H9 (cell line): Measurements from ENCODE around the gene MEDAG. TPM values are rescaled to one million over a fixed set of nuclear protein-coding genes. Genes with fewer than 3 reads are reported as not detected.

Source experiments
- DNase-seq: peaks from one replicate; pipeline ENCODE4 v3.0.0-alpha.2; 2017
- H2AFZ ChIP-seq: one replicate; pipeline ENCODE4 v1.6.1; 2013; ENCODE audit warnings: mild to moderate bottlenecking, low read length, control low read depth, moderate library complexity
- H2AK5ac ChIP-seq: 2 replicates; pipeline ENCODE4 v1.6.1; 2013; ENCODE audit warnings: low read length, control low read depth, mixed read lengths; ENCODE audit not compliant: insufficient read length
- H2BK120ac ChIP-seq: one replicate; pipeline ENCODE4 v1.6.1; 2013; ENCODE audit warnings: low read depth, mild to moderate bottlenecking, low read length, control low read depth, inconsistent platforms; ENCODE audit not compliant: poor library complexity, severe bottlenecking
- H2BK12ac ChIP-seq: 2 replicates; pipeline ENCODE4 v1.6.1; 2013; ENCODE audit warnings: low read length, control low read depth, mixed read lengths, low read depth; ENCODE audit not compliant: insufficient read length
- H2BK15ac ChIP-seq: 2 replicates; pipeline ENCODE4 v1.6.1; 2013; ENCODE audit warnings: low read depth, low read length, control low read depth
- H2BK20ac ChIP-seq: one replicate; pipeline ENCODE4 v1.6.1; 2013; ENCODE audit warnings: low read depth, mild to moderate bottlenecking, low read length, control low read depth, inconsistent platforms; ENCODE audit not compliant: poor library complexity, severe bottlenecking
- H2BK5ac ChIP-seq: 2 replicates; pipeline ENCODE4 v1.6.1; 2013; ENCODE audit warnings: low read length, control low read depth, mixed read lengths; ENCODE audit not compliant: insufficient read length
- H3K14ac ChIP-seq: 2 replicates; pipeline ENCODE4 v1.6.1; 2013; ENCODE audit warnings: low read length, control low read depth; ENCODE audit not compliant: insufficient read depth
- H3K18ac ChIP-seq: 2 replicates; pipeline ENCODE4 v1.6.1; 2013; ENCODE audit warnings: low read depth, mild to moderate bottlenecking, mixed read lengths, low read length, control low read depth; ENCODE audit not compliant: insufficient read length
- H3K23ac ChIP-seq: 2 replicates; pipeline ENCODE4 v1.6.1; 2013; ENCODE audit warnings: low read length, control low read depth, mixed read lengths, low read depth; ENCODE audit not compliant: insufficient read length
- H3K23me2 ChIP-seq: 2 replicates; pipeline ENCODE4 v1.6.1; 2013; ENCODE audit warnings: low read depth, mild to moderate bottlenecking, mixed read lengths, low read length, control low read depth; ENCODE audit not compliant: insufficient read length, poor library complexity, severe bottlenecking
- H3K27ac ChIP-seq: 2 replicates; pipeline ENCODE4 v1.5.1; 2013; ENCODE audit warnings: low read length, control low read depth, mixed read lengths, low read depth; ENCODE audit not compliant: insufficient read length
- H3K27me3 ChIP-seq: 2 replicates; pipeline ENCODE4 v1.6.1; 2013; ENCODE audit warnings: low read length, control low read depth, inconsistent platforms; ENCODE audit not compliant: insufficient read depth
- H3K4ac ChIP-seq: 2 replicates; pipeline ENCODE4 v1.6.1; 2013; ENCODE audit warnings: low read depth, mild to moderate bottlenecking, control low read depth, inconsistent platforms, low read length, moderate library complexity
- H3K4me1 ChIP-seq: 2 replicates; pipeline ENCODE4 v1.6.1; 2013; ENCODE audit warnings: low read length, control low read depth, inconsistent platforms; ENCODE audit not compliant: insufficient read depth
- H3K4me2 ChIP-seq: 2 replicates; pipeline ENCODE4 v1.6.1; 2013; ENCODE audit warnings: low read length, control low read depth, mixed read lengths; ENCODE audit not compliant: insufficient read length, insufficient read depth
- H3K56ac ChIP-seq: 2 replicates; pipeline ENCODE4 v1.6.1; 2013; ENCODE audit warnings: low read depth, mild to moderate bottlenecking, mixed read lengths, low read length, control low read depth; ENCODE audit not compliant: insufficient read length
- H3K79me1 ChIP-seq: 2 replicates; pipeline ENCODE4 v1.6.1; 2013; ENCODE audit warnings: low read depth, mild to moderate bottlenecking, moderate library complexity, low read length, control low read depth, inconsistent platforms; ENCODE audit not compliant: insufficient read depth, poor library complexity, severe bottlenecking
- H3K79me2 ChIP-seq: 2 replicates; pipeline ENCODE4 v1.6.1; 2013; ENCODE audit warnings: low read length, control low read depth, inconsistent platforms; ENCODE audit not compliant: insufficient read depth
- H3K9ac ChIP-seq: 2 replicates; pipeline ENCODE4 v1.6.1; 2013; ENCODE audit warnings: low read length, control low read depth, mixed read lengths; ENCODE audit not compliant: insufficient read length; ENCODE audit errors: extremely low read depth
- H3K9me3 ChIP-seq: one replicate; pipeline ENCODE4 v1.6.1; 2013; ENCODE audit warnings: low read depth, low read length, inconsistent platforms; ENCODE audit not compliant: control insufficient read depth
- H3T11ph ChIP-seq: one replicate; pipeline ENCODE4 v1.6.1; 2013; ENCODE audit warnings: mild to moderate bottlenecking, low read length, control low read depth, inconsistent platforms
- H4K20me1 ChIP-seq: one replicate; pipeline ENCODE4 v1.6.1; 2013; ENCODE audit not compliant: control insufficient read depth, insufficient read length, insufficient read depth
- H4K5ac ChIP-seq: 2 replicates; pipeline ENCODE4 v1.6.1; 2013; ENCODE audit warnings: low read depth, mild to moderate bottlenecking, mixed read lengths, low read length, control low read depth; ENCODE audit not compliant: insufficient read length
- H4K8ac ChIP-seq: replicated peaks from 2 replicates; pipeline ENCODE4 v1.6.1; 2013; ENCODE audit warnings: low read length, control low read depth, mixed read lengths, low read depth; ENCODE audit not compliant: insufficient read length
- H4K91ac ChIP-seq: 2 replicates; pipeline ENCODE4 v1.6.1; 2013; ENCODE audit warnings: low read depth, mild to moderate bottlenecking, moderate library complexity, mixed read lengths, low read length, control low read depth; ENCODE audit not compliant: insufficient read length
- H3K27ac Mint-ChIP-seq, 3 experiments: 2 replicates in 2 of 3; 3 replicates in 1 of 3; pipeline ENCODE4 v1.8.0; 2020 to 2021; ENCODE audit warnings: mixed read lengths in 3 of 3, mild to moderate bottlenecking in 1 of 3, moderate library complexity in 1 of 3
- H3K27me3 Mint-ChIP-seq: 2 replicates; pipeline ENCODE4 v1.8.0; 2021; ENCODE audit warnings: low read depth, mild to moderate bottlenecking, moderate library complexity, mixed read lengths
- H3K36me3 Mint-ChIP-seq, 3 experiments: 2 replicates in 2 of 3; 3 replicates in 1 of 3; pipeline ENCODE4 v1.8.0; 2020 to 2021; ENCODE audit warnings: low read depth in 3 of 3, mixed read lengths in 3 of 3; ENCODE audit not compliant: insufficient read depth in 1 of 3
- H3K4me1 Mint-ChIP-seq, 2 experiments: 2 replicates each; pipeline ENCODE4 v1.8.0; 2020; ENCODE audit warnings: mixed read lengths in 2 of 2
- H3K4me3 Mint-ChIP-seq, 2 experiments: 2 replicates in 1 of 2; 3 replicates in 1 of 2; pipeline ENCODE4 v1.8.0; 2020 to 2021; ENCODE audit warnings: mild to moderate bottlenecking in 2 of 2, mixed read lengths in 2 of 2, moderate library complexity in 1 of 2
- H3K9me3 Mint-ChIP-seq, 2 experiments: 2 replicates in 1 of 2; 3 replicates in 1 of 2; pipeline ENCODE4 v1.8.0; 2020; ENCODE audit warnings: mild to moderate bottlenecking in 2 of 2, mixed read lengths in 2 of 2, moderate library complexity in 1 of 2
- WGBS: extraction: QIAGEN DNeasy Blood & Tissue Kit; methylation state at CpG from one replicate; pipeline ENCODE4 v1.1.7; 2013; ENCODE audit warnings: missing lambda C conversion rate, low lambda C conversion rate, mixed read lengths; ENCODE audit not compliant: insufficient read length; ENCODE audit errors: extremely low coverage; 5-methylcytosine and 5-hydroxymethylcytosine counted together
- total RNA-seq: library from RNA; stranded (reverse); gene quantifications from 2 replicates; pipeline ENCODE4 v1.2.1, GENCODE V29; 2021
- TF ChIP-seq, protein P1 (sequence below): fragments of 200-600 bp; sonication (generic); conservative IDR thresholded peaks from 3 replicates; pipeline ENCODE4 v1.8.0; 2021; ENCODE audit warnings: antibody characterized with exemption, mild to moderate bottlenecking

Gene MEDAG
- total RNA-seq, 1 experiment from 2014 or later, result 0.87 TPM

DNA sequence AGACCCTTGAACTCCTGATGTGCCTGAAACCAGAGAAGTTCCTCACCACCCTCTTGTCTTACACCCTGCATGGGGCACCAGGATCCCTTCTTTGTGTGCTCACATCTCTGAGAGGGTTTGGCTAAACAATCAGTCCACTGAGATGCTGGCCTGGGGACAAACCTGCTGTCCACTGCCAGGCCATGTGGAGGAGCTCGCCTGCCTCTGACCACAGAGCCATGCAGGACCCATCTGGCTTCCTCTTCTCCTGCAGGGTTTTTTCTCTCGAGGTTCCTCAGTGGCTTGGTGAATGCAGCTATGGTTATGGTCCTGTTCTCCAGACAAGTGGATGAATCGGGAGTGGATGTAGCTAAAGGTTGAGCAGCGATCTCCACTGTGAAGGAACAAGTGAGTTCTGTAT, 49.1 kb upstream of the MEDAG start:
- no peak overlapping the region for H3K14ac ChIP-seq
- no peak overlapping the region for H2BK20ac ChIP-seq
- WGBS, result no CpG with 5 or more reads among the region's 4 CpGs
- H4K8ac ChIP-seq, result no peak overlapping the region
- no peak for DNase-seq
- 0 out of 7 replicates have a peak, but pooled peaks cover 0 to 4% (median 0%) of the 10 kb centered on the region in 3 experiments for H3K36me3 Mint-ChIP-seq
- H3K9ac ChIP-seq, result no peak overlapping the region
- no peak overlapping the region for H3K23ac ChIP-seq
- TF ChIP-seq, protein P1, sequence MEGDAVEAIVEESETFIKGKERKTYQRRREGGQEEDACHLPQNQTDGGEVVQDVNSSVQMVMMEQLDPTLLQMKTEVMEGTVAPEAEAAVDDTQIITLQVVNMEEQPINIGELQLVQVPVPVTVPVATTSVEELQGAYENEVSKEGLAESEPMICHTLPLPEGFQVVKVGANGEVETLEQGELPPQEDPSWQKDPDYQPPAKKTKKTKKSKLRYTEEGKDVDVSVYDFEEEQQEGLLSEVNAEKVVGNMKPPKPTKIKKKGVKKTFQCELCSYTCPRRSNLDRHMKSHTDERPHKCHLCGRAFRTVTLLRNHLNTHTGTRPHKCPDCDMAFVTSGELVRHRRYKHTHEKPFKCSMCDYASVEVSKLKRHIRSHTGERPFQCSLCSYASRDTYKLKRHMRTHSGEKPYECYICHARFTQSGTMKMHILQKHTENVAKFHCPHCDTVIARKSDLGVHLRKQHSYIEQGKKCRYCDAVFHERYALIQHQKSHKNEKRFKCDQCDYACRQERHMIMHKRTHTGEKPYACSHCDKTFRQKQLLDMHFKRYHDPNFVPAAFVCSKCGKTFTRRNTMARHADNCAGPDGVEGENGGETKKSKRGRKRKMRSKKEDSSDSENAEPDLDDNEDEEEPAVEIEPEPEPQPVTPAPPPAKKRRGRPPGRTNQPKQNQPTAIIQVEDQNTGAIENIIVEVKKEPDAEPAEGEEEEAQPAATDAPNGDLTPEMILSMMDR, result no peak
- H3K4me3 Mint-ChIP-seq, result no peak overlapping the region
- H2AK5ac ChIP-seq, result no peak overlapping the region
- no peaks in the 10 kb centered on the region for H4K20me1 ChIP-seq
- H3K27me3 ChIP-seq, result peaks cover 2% of the 10 kb centered on the region; the same call in 1 of the 2 replicates
- no peak overlapping the region for H3K56ac ChIP-seq
- H2BK12ac ChIP-seq, result no peak overlapping the region
- H3K79me2 ChIP-seq, result no peaks in the 10 kb centered on the region
- no peak overlapping the region for H2BK120ac ChIP-seq
- H3K23me2 ChIP-seq, result no peaks in the 10 kb centered on the region
- no peak overlapping the region for H2BK15ac ChIP-seq
- H3K4me1 ChIP-seq, result no peaks in the 10 kb centered on the region
- no peak overlapping the region for H3K4ac ChIP-seq
- no peak overlapping the region for H2BK5ac ChIP-seq
- no peak overlapping the region for H4K91ac ChIP-seq
- H3K27me3 Mint-ChIP-seq, result peaks cover 56% of the 10 kb centered on the region
- no peak overlapping the region for H4K5ac ChIP-seq
- no peak overlapping the region for H3T11ph ChIP-seq
- H3K27ac ChIP-seq, result no peak overlapping the region
- H2AFZ ChIP-seq, result no peak overlapping the region
- H3K18ac ChIP-seq, result no peak overlapping the region
- no peak overlapping the region for H3K27ac Mint-ChIP-seq
- H3K9me3 Mint-ChIP-seq, result peaks cover 0 to 2% of the 10 kb centered on the region in 2 experiments; a peak in 1 of 5 replicates
- H3K79me1 ChIP-seq, result no peaks in the 10 kb centered on the region
- H3K4me1 Mint-ChIP-seq, result peaks cover under 1 to 8% of the 10 kb centered on the region in 2 experiments
- no peak overlapping the region for H3K4me2 ChIP-seq
- H3K9me3 ChIP-seq, result no peaks in the 10 kb centered on the region
